Activated CD4-positive, alpha-beta T cell treated with anti-CD3 and anti-CD28 coated beads for 36 hours (primary cell): ENCODE measurements around the gene MACO1. TPM values are rescaled to one million over a fixed set of nuclear protein-coding genes. Genes with fewer than 3 reads are reported as not detected.
"Not testable (repeated sequence)": the region's sequence is repeated elsewhere in the genome, so short reads cannot be mapped to it uniquely, and the experiment has no call there.

Source experiments
- ATAC-seq: fragments of 200-7000 bp; cut with Tn5 transposase; one replicate; pipeline ENCODE4 v1.10.0; 2021; ENCODE audit warnings: mild to moderate bottlenecking, moderate library complexity
- CTCF ChIA-PET: fragments of 350-600 bp; sonication (Branson Sonifier 250); formaldehyde crosslinking; loops from one replicate; lab custom pipeline; 2021; ENCODE audit warnings: antibody characterized with exemption; lab: Charles Lee
- POLR2A ChIA-PET: fragments of 350-600 bp; sonication (Branson Sonifier 250); formaldehyde crosslinking; loops from one replicate; lab custom pipeline; 2021; ENCODE audit warnings: antibody characterized with exemption, inconsistent platforms; lab: Charles Lee
- DNase-seq: peaks from one replicate; pipeline ENCODE4 v3.0.0-alpha.2; 2020
- H3K27ac Mint-ChIP-seq: one replicate; pipeline ENCODE4 v1.8.0; 2021; ENCODE audit warnings: mixed read lengths
- H3K27me3 Mint-ChIP-seq: one replicate; pipeline ENCODE4 v1.8.0; 2021; ENCODE audit warnings: mixed read lengths
- H3K36me3 Mint-ChIP-seq: one replicate; pipeline ENCODE4 v1.8.0; 2021; ENCODE audit warnings: low read depth, mixed read lengths
- H3K4me1 Mint-ChIP-seq: one replicate; pipeline ENCODE4 v1.8.0; 2021; ENCODE audit warnings: mixed read lengths
- H3K4me3 Mint-ChIP-seq: one replicate; pipeline ENCODE4 v1.8.0; 2021; ENCODE audit warnings: mild to moderate bottlenecking, moderate library complexity, mixed read lengths
- H3K9me3 Mint-ChIP-seq: one replicate; pipeline ENCODE4 v1.8.0; 2021; ENCODE audit warnings: low read depth, mixed read lengths
- intact Hi-C, 2 experiments: fragments of 100-400 bp; cut with DNase I in 1 of 2; cut with micrococcal nuclease in 1 of 2; formaldehyde crosslinking; loops; one replicate each; pipeline versions ENCODE4 v1.14.2 to v1.15.1; 2022 to 2024; cut with DNase I, micrococcal nuclease
- total RNA-seq, 2 experiments: library from RNA; stranded (reverse); gene quantifications; one replicate each; pipeline ENCODE4 v1.2.3, GENCODE V29; 2021

MACO1 gene
- total RNA-seq, result 10 to 100 TPM; 15.7 to 18.5 TPM

GRCh38 chr1:25430073-25430966 lies at the start of gene MACO1:
Gene MACO1 (plus strand): TSS chr1:25430897. CDS start chr1:25431099, 202 bp downstream.
- Mint-ChIP-seq H3K27ac (peak within 1 kb of the TSS; percentile 99), H3K36me3 (peaks cover 3% of the 10 kb centered on the region), H3K9me3 (no peaks in the 10 kb centered on the region), H3K27me3 (no peaks in the 10 kb centered on the region), H3K4me3 (peak within 1 kb of the TSS; percentile 93), H3K4me1 (peaks cover 41% of the 10 kb centered on the region)
- intact Hi-C loops, result loop anchor here in 1 of 2 experiments (1.0 to 5.0 kb wide), 15 partner anchors 42 to 788 kb away; partner anchors contain the start of genes AUNIP, CLIC4, MAN1C1 and PAFAH2
- CTCF ChIA-PET, result interaction anchor here (0.6 to 0.9 kb wide), 2 partner anchors 52 to 134 kb away, joined by 3 read pairs; no protein-coding TSS in a partner anchor
- ATAC-seq, result peak; percentile 93
- POLR2A ChIA-PET, result interaction anchor here (0.6 to 1.5 kb wide), 6 partner anchors 11 to 336 kb away, joined by 3 to 5 read pairs (median 3); partner anchors contain the start of gene SYF2
- peak; percentile 98 for DNase-seq

- H3K27me3 Mint-ChIP-seq, CTCF ChIA-PET, H3K4me3 Mint-ChIP-seq, ATAC-seq, POLR2A ChIA-PET, H3K36me3 Mint-ChIP-seq, H3K4me1 Mint-ChIP-seq, H3K9me3 Mint-ChIP-seq, H3K27ac Mint-ChIP-seq, DNase-seq: not testable (repeated sequence)
- intact Hi-C loops, result loop anchor here in 1 of 2 experiments (2.0 kb wide), 1 partner anchor 72 kb away; no protein-coding TSS in a partner anchor
Measured at GRCh38 chr1:25382543-25382942, 48.2 kb upstream of the MACO1 start.

GRCh38 chr1:25383090-25383489 lies 47.6 kb upstream of the MACO1 start:
- H3K4me1 Mint-ChIP-seq, DNase-seq, ATAC-seq, CTCF ChIA-PET, H3K9me3 Mint-ChIP-seq, POLR2A ChIA-PET, H3K27me3 Mint-ChIP-seq, H3K36me3 Mint-ChIP-seq, H3K4me3 Mint-ChIP-seq, H3K27ac Mint-ChIP-seq: not testable (repeated sequence)
- intact Hi-C loops, result loop anchor here in 1 of 2 experiments (2.0 kb wide), 1 partner anchor 72 kb away; no protein-coding TSS in a partner anchor

- intact Hi-C loops, result loop anchor here in 1 of 2 experiments (2.0 kb wide), 1 partner anchor 73 kb away; no protein-coding TSS in a partner anchor
- ATAC-seq, DNase-seq: not testable (repeated sequence)
Measured at GRCh38 chr1:25383875-25384274, 46.8 kb upstream of the MACO1 start.

GRCh38 chr1:25387096-25387495 lies 43.6 kb upstream of the MACO1 start:
- H3K4me1 Mint-ChIP-seq, H3K27me3 Mint-ChIP-seq, H3K36me3 Mint-ChIP-seq, POLR2A ChIA-PET, H3K9me3 Mint-ChIP-seq, H3K4me3 Mint-ChIP-seq, ATAC-seq, H3K27ac Mint-ChIP-seq, DNase-seq: not testable (repeated sequence)
- CTCF ChIA-PET, result interaction anchor here (0.6 kb wide), 1 partner anchor 115 kb away, joined by 3 read pairs; no protein-coding TSS in a partner anchor
- intact Hi-C loops, result loop anchor here in 1 of 2 experiments (2.0 kb wide), 1 partner anchor 42 kb away; no protein-coding TSS in a partner anchor

More at GRCh38 chr1:25383875-25384274, 46.8 kb upstream of the MACO1 start:
- H3K4me3 Mint-ChIP-seq, H3K9me3 Mint-ChIP-seq, H3K4me1 Mint-ChIP-seq, POLR2A ChIA-PET, H3K27me3 Mint-ChIP-seq, H3K36me3 Mint-ChIP-seq, CTCF ChIA-PET, H3K27ac Mint-ChIP-seq: not testable (repeated sequence)

- H3K36me3 Mint-ChIP-seq, H3K4me3 Mint-ChIP-seq, H3K27me3 Mint-ChIP-seq, H3K9me3 Mint-ChIP-seq, CTCF ChIA-PET, H3K27ac Mint-ChIP-seq, intact Hi-C loops, DNase-seq, H3K4me1 Mint-ChIP-seq, ATAC-seq, POLR2A ChIA-PET: not testable (repeated sequence)
Measured at GRCh38 chr1:25388691-25389090, 42.0 kb upstream of the MACO1 start.

- not testable (repeated sequence) for H3K27ac Mint-ChIP-seq, ATAC-seq
Measured at GRCh38 chr1:25389721-25390120, 41.0 kb upstream of the MACO1 start.

GRCh38 chr1:25392841-25393240 lies 37.9 kb upstream of the MACO1 start:
- intact Hi-C loops, result no loop called here
- CTCF ChIA-PET, result interaction anchor here (1.1 kb wide), 1 partner anchor 75 kb away, joined by 4 read pairs; no protein-coding TSS in a partner anchor
- H3K36me3 Mint-ChIP-seq, result no peaks in the 10 kb centered on the region
- DNase-seq (no peak), ATAC-seq (no peak)
- POLR2A ChIA-PET, result no interaction called here
- H3K4me3 Mint-ChIP-seq, result no peak overlapping the region
- H3K9me3 Mint-ChIP-seq, result no peaks in the 10 kb centered on the region
- no peaks in the 10 kb centered on the region for H3K27me3 Mint-ChIP-seq
- no peaks in the 10 kb centered on the region for H3K4me1 Mint-ChIP-seq
- no peak overlapping the region for H3K27ac Mint-ChIP-seq

More at GRCh38 chr1:25389721-25390120, 41.0 kb upstream of the MACO1 start:
- intact Hi-C loops, H3K36me3 Mint-ChIP-seq, POLR2A ChIA-PET, H3K4me3 Mint-ChIP-seq, DNase-seq, H3K9me3 Mint-ChIP-seq, CTCF ChIA-PET, H3K27me3 Mint-ChIP-seq, H3K4me1 Mint-ChIP-seq: not testable (repeated sequence)

- H3K9me3 Mint-ChIP-seq, intact Hi-C loops, H3K4me3 Mint-ChIP-seq, H3K36me3 Mint-ChIP-seq, CTCF ChIA-PET, H3K27me3 Mint-ChIP-seq, POLR2A ChIA-PET, ATAC-seq, DNase-seq, H3K27ac Mint-ChIP-seq, H3K4me1 Mint-ChIP-seq: not testable (repeated sequence)
Measured at GRCh38 chr1:25397549-25397948, 33.1 kb upstream of the MACO1 start.

- H3K4me3 Mint-ChIP-seq, ATAC-seq, intact Hi-C loops, H3K27me3 Mint-ChIP-seq, POLR2A ChIA-PET, H3K36me3 Mint-ChIP-seq, H3K4me1 Mint-ChIP-seq, CTCF ChIA-PET, H3K9me3 Mint-ChIP-seq, DNase-seq, H3K27ac Mint-ChIP-seq: not testable (repeated sequence)
Measured at GRCh38 chr1:25398079-25398478, 32.6 kb upstream of the MACO1 start.

- H3K4me3 Mint-ChIP-seq, H3K36me3 Mint-ChIP-seq, H3K27me3 Mint-ChIP-seq, H3K27ac Mint-ChIP-seq, H3K9me3 Mint-ChIP-seq, H3K4me1 Mint-ChIP-seq, POLR2A ChIA-PET: not testable (repeated sequence)
- peak; percentile 45 for DNase-seq
- CTCF ChIA-PET, result interaction anchor here (0.6 kb wide), 1 partner anchor 109 kb away, joined by 3 read pairs; no protein-coding TSS in a partner anchor
- intact Hi-C loops, result loop anchor here (1.0 to 10.0 kb wide), 3 partner anchors 84 to 122 kb away; no protein-coding TSS in a partner anchor
- ATAC-seq, result peak; percentile 97
Measured at GRCh38 chr1:25402947-25403803, 27.5 kb upstream of the MACO1 start.
